GM23338 (cell line): ENCODE data around the gene FBXL17.

ENCODE experiments used
- CREB1 ChIP-seq: fragments of 250-450 bp; sonication (Bioruptor Pico); IDR thresholded peaks from 2 replicates; pipeline ENCODE4 v1.5.0; 2020; ENCODE audit warnings: low read depth, mild to moderate bottlenecking, moderate library complexity
- EZH2 ChIP-seq: fragments of 200-600 bp; sonication (generic); IDR thresholded peaks from one replicate; pipeline ENCODE4 v1.8.0; 2017; ENCODE audit warnings: antibody characterized with exemption, mild to moderate bottlenecking, low read depth; ENCODE audit not compliant: unreplicated experiment
- EZH2phosphoT487 ChIP-seq: fragments of 200-600 bp; sonication (generic); IDR thresholded peaks from one replicate; pipeline ENCODE4 v1.8.1; 2018; ENCODE audit warnings: antibody characterized with exemption; ENCODE audit not compliant: unreplicated experiment
- JUNB ChIP-seq: IDR thresholded peaks from one replicate; pipeline ENCODE4 v1.6.1; 2016; ENCODE audit warnings: antibody characterized with exemption; ENCODE audit not compliant: unreplicated experiment
- NANOG ChIP-seq: IDR thresholded peaks from 2 replicates; pipeline ENCODE4 v1.6.1; 2016; ENCODE audit warnings: antibody characterized with exemption, borderline replicate concordance
- POLR2AphosphoS5 ChIP-seq: IDR thresholded peaks from 2 replicates; pipeline ENCODE4 v1.6.1; 2016; ENCODE audit warnings: antibody characterized with exemption, low read depth
- STAT1 ChIP-seq: IDR thresholded peaks from one replicate; pipeline ENCODE4 v1.6.1; 2016; ENCODE audit warnings: antibody characterized with exemption; ENCODE audit not compliant: unreplicated experiment
- ZNF114 ChIP-seq: fragments of 250-450 bp; sonication (Bioruptor Pico); IDR thresholded peaks from 2 replicates; pipeline ENCODE4 v1.5.0; 2020; ENCODE audit warnings: mild to moderate bottlenecking, moderate library complexity
- ZNF331 ChIP-seq: fragments of 250-450 bp; sonication (Bioruptor Pico); IDR thresholded peaks from 2 replicates; pipeline ENCODE4 v1.5.0; 2020; ENCODE audit warnings: low read depth, mild to moderate bottlenecking, moderate library complexity
- TF ChIP-seq, protein P1 (sequence below), 2 experiments: fragments of 200-600 bp in 1 of 2; sonication (generic) in 1 of 2; conservative IDR thresholded peaks; 2 replicates each; pipeline versions ENCODE4 v1.5.1 to v1.6.1; 2016 to 2017; ENCODE audit warnings: antibody characterized with exemption in 2 of 2, low read depth in 2 of 2, mild to moderate bottlenecking in 2 of 2, moderate library complexity in 1 of 2
- TF ChIP-seq, protein P2 (sequence below): IDR thresholded peaks from 2 replicates; pipeline ENCODE4 v1.6.1; 2016; ENCODE audit warnings: antibody characterized with exemption
- TF ChIP-seq, protein P3 (sequence below): IDR thresholded peaks from one replicate; pipeline ENCODE4 v1.6.1; 2018; ENCODE audit warnings: antibody characterized with exemption; ENCODE audit not compliant: unreplicated experiment

DNA sequence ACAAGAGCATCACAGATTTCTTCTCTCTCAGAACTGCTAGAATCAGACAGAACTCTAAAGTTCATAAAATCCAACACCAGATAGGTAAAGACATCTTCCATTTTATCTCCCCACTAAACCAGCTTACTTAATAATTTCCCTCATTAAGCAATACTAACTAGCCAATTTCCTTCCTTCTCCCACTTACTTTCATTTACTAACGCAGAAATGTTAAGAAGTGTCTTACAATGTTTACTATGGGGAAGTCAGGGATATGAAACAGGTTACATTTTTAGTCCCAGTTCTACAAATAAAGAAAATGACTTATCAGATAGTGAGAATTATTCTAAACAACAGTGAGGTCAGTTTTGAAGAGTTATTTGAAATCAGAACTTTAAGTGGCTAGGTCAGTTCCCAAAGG, 236.5 kb downstream of the FBXL17 start:
- TF ChIP-seq, protein P1, sequence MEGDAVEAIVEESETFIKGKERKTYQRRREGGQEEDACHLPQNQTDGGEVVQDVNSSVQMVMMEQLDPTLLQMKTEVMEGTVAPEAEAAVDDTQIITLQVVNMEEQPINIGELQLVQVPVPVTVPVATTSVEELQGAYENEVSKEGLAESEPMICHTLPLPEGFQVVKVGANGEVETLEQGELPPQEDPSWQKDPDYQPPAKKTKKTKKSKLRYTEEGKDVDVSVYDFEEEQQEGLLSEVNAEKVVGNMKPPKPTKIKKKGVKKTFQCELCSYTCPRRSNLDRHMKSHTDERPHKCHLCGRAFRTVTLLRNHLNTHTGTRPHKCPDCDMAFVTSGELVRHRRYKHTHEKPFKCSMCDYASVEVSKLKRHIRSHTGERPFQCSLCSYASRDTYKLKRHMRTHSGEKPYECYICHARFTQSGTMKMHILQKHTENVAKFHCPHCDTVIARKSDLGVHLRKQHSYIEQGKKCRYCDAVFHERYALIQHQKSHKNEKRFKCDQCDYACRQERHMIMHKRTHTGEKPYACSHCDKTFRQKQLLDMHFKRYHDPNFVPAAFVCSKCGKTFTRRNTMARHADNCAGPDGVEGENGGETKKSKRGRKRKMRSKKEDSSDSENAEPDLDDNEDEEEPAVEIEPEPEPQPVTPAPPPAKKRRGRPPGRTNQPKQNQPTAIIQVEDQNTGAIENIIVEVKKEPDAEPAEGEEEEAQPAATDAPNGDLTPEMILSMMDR (conservative IDR thresholded peaks at IDR 0.05; ENCODE audit: low read depth in 2 of 2) = no peak
- TF ChIP-seq CREB1 = no peak
- TF ChIP-seq EZH2phosphoT487 = no peak
- no peak for TF ChIP-seq EZH2
- TF ChIP-seq POLR2AphosphoS5 = no peak
- TF ChIP-seq JUNB = no peak
- TF ChIP-seq, protein P2, sequence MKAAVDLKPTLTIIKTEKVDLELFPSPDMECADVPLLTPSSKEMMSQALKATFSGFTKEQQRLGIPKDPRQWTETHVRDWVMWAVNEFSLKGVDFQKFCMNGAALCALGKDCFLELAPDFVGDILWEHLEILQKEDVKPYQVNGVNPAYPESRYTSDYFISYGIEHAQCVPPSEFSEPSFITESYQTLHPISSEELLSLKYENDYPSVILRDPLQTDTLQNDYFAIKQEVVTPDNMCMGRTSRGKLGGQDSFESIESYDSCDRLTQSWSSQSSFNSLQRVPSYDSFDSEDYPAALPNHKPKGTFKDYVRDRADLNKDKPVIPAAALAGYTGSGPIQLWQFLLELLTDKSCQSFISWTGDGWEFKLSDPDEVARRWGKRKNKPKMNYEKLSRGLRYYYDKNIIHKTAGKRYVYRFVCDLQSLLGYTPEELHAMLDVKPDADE = no peak
- no peak for TF ChIP-seq NANOG
- TF ChIP-seq, protein P3, sequence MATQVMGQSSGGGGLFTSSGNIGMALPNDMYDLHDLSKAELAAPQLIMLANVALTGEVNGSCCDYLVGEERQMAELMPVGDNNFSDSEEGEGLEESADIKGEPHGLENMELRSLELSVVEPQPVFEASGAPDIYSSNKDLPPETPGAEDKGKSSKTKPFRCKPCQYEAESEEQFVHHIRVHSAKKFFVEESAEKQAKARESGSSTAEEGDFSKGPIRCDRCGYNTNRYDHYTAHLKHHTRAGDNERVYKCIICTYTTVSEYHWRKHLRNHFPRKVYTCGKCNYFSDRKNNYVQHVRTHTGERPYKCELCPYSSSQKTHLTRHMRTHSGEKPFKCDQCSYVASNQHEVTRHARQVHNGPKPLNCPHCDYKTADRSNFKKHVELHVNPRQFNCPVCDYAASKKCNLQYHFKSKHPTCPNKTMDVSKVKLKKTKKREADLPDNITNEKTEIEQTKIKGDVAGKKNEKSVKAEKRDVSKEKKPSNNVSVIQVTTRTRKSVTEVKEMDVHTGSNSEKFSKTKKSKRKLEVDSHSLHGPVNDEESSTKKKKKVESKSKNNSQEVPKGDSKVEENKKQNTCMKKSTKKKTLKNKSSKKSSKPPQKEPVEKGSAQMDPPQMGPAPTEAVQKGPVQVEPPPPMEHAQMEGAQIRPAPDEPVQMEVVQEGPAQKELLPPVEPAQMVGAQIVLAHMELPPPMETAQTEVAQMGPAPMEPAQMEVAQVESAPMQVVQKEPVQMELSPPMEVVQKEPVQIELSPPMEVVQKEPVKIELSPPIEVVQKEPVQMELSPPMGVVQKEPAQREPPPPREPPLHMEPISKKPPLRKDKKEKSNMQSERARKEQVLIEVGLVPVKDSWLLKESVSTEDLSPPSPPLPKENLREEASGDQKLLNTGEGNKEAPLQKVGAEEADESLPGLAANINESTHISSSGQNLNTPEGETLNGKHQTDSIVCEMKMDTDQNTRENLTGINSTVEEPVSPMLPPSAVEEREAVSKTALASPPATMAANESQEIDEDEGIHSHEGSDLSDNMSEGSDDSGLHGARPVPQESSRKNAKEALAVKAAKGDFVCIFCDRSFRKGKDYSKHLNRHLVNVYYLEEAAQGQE = no peak
- TF ChIP-seq STAT1 = no peak
- no peak for TF ChIP-seq ZNF114 (CRISPR knock-in tag)
- TF ChIP-seq ZNF331 (CRISPR knock-in tag) = no peak
